Stimulated activated CD8-positive, alpha-beta memory T cell treated with anti-CD3 and anti-CD28 coated beads, Interleukin-15, amount 100 ng/mL, for 24 hours (primary cell): Measurements from ENCODE around the gene MICAL3.

Experiments used
- DNase-seq: peaks from one replicate; pipeline ENCODE4 v3.0.0-alpha.2; 2020; ENCODE audit warnings: low read depth

The MICAL3 gene

GRCh38 chr22:17838180-17838865 lies 186.0 kb downstream of the MICAL3 start:
- no peak for DNase-seq

- DNase-seq = no peak
Observed at GRCh38 chr22:17836992-17837742, 187.2 kb downstream of the MICAL3 start.

- DNase-seq = no peak
Observed at GRCh38 chr22:17835256-17835655, 189.1 kb downstream of the MICAL3 start.

- DNase-seq = no peak
Observed at GRCh38 chr22:17833489-17833888, 190.9 kb downstream of the MICAL3 start.

- DNase-seq = no peak
Observed at GRCh38 chr22:17832665-17833064, 191.7 kb downstream of the MICAL3 start.

GRCh38 chr22:17831501-17832251 lies 192.7 kb downstream of the MICAL3 start:
- no peak for DNase-seq

- DNase-seq = peak; percentile 56
Observed at GRCh38 chr22:17830043-17830961, 194.1 kb downstream of the MICAL3 start.

- no peak for DNase-seq
Observed at GRCh38 chr22:17829695-17830042, 194.7 kb downstream of the MICAL3 start.

- DNase-seq = no peak
Observed at GRCh38 chr22:17828502-17829080, 195.8 kb downstream of the MICAL3 start.

- no peak for DNase-seq
Observed at GRCh38 chr22:17827466-17827865, 196.9 kb downstream of the MICAL3 start.

- no peak for DNase-seq
Observed at GRCh38 chr22:17825876-17826550, 198.3 kb downstream of the MICAL3 start.

- no peak for DNase-seq
Observed at GRCh38 chr22:17824457-17824856, 199.9 kb downstream of the MICAL3 start.

GRCh38 chr22:17823964-17824363 lies 200.4 kb downstream of the MICAL3 start:
- DNase-seq = no peak

- no peak for DNase-seq
Observed at GRCh38 chr22:17823226-17823625, 201.1 kb downstream of the MICAL3 start.

GRCh38 chr22:17822087-17822486 lies 202.3 kb downstream of the MICAL3 start:
- no peak for DNase-seq

- DNase-seq = no peak
Observed at GRCh38 chr22:17820879-17821439, 203.4 kb downstream of the MICAL3 start.

GRCh38 chr22:17818649-17819048 lies 205.7 kb downstream of the MICAL3 start:
- DNase-seq = no peak

GRCh38 chr22:17818180-17818579 lies 206.2 kb downstream of the MICAL3 start:
- no peak for DNase-seq

- DNase-seq = no peak
Observed at GRCh38 chr22:17817511-17818065, 206.8 kb downstream of the MICAL3 start.

GRCh38 chr22:17817079-17817478 lies 207.3 kb downstream of the MICAL3 start:
- no peak for DNase-seq
